HG03095 (cell line): ENCODE measurements around the gene DOCK3.
"Not testable (repeated sequence)": the region's sequence is repeated elsewhere in the genome, so short reads cannot be mapped to it uniquely, and the experiment has no call there.

Experiments used
- ATAC-seq: cut with Tn5 transposase; IDR thresholded peaks from one replicate; pipeline ENCODE4 v1.9.1; 2021; ENCODE audit warnings: moderate library complexity; ENCODE audit not compliant: unreplicated experiment

DOCK3 gene

GRCh38 chr3:51186446-51186845 is 511.7 kb downstream of the DOCK3 start:
- ATAC-seq, result not testable (repeated sequence)

GRCh38 chr3:51190199-51190598 is 515.5 kb downstream of the DOCK3 start:
- no peak for ATAC-seq

GRCh38 chr3:51190827-51191226 is 516.1 kb downstream of the DOCK3 start:
- ATAC-seq, result no peak

GRCh38 chr3:51191768-51192167 is 517.0 kb downstream of the DOCK3 start:
- ATAC-seq, result no peak

GRCh38 chr3:51198477-51198876 is 523.8 kb downstream of the DOCK3 start:
- no peak for ATAC-seq

GRCh38 chr3:51199296-51199695 is 524.6 kb downstream of the DOCK3 start:
- not testable (repeated sequence) for ATAC-seq

GRCh38 chr3:51216291-51216690 is 541.6 kb downstream of the DOCK3 start:
- no peak for ATAC-seq

GRCh38 chr3:51221959-51222358 is 547.2 kb downstream of the DOCK3 start:
- ATAC-seq, result no peak

GRCh38 chr3:51224283-51224682 is 549.6 kb downstream of the DOCK3 start:
- no peak for ATAC-seq

- no peak for ATAC-seq
Measured at GRCh38 chr3:51224843-51225242, 550.1 kb downstream of the DOCK3 start.

- ATAC-seq, result no peak
Measured at GRCh38 chr3:51242939-51243338, 568.2 kb downstream of the DOCK3 start.

- no peak for ATAC-seq
Measured at GRCh38 chr3:51243924-51244323, 569.2 kb downstream of the DOCK3 start.

- no peak for ATAC-seq
Measured at GRCh38 chr3:51245867-51246266, 571.1 kb downstream of the DOCK3 start.

- ATAC-seq, result no peak
Measured at GRCh38 chr3:51257870-51258269, 583.1 kb downstream of the DOCK3 start.

GRCh38 chr3:51264166-51264565 is 589.4 kb downstream of the DOCK3 start:
- ATAC-seq, result not testable (repeated sequence)

- ATAC-seq, result no peak
Measured at GRCh38 chr3:51268132-51268531, 593.4 kb downstream of the DOCK3 start.

GRCh38 chr3:51269466-51269865 is 594.7 kb downstream of the DOCK3 start:
- ATAC-seq, result no peak

GRCh38 chr3:51270559-51270958 is 595.8 kb downstream of the DOCK3 start:
- no peak for ATAC-seq

- no peak for ATAC-seq
Measured at GRCh38 chr3:51271172-51271571, 596.4 kb downstream of the DOCK3 start.

- ATAC-seq, result no peak
Measured at GRCh38 chr3:51274052-51274451, 599.3 kb downstream of the DOCK3 start.

GRCh38 chr3:51275111-51275805 is 600.5 kb downstream of the DOCK3 start:
- ATAC-seq, result no peak

GRCh38 chr3:51276046-51276445 is 601.3 kb downstream of the DOCK3 start:
- no peak for ATAC-seq

GRCh38 chr3:51279448-51279847 is 604.7 kb downstream of the DOCK3 start:
- no peak for ATAC-seq
